Measurements from ENCODE around the gene CEP126. TPM values are rescaled to one million over a fixed set of nuclear protein-coding genes. Genes with fewer than 3 reads are reported as not detected.
"Not testable (repeated sequence)": the region's sequence is repeated elsewhere in the genome, so short reads cannot be mapped to it uniquely, and the experiment has no call there.

The CEP126 gene
- total RNA-seq, 1 donor from 2014 or later, result 2.2 TPM

GRCh38 chr11:101955278-101955677 is 40.5 kb downstream of the CEP126 start:
- H3K27me3 Mint-ChIP-seq (ENCODE audit: insufficient read depth, low read depth), result no peaks in the 10 kb centered on the region

GRCh38 chr11:101955701-101956100 is 40.9 kb downstream of the CEP126 start:
- H4K20me1 ChIP-seq (ENCODE audit: low read depth), result no peaks in the 10 kb centered on the region
- H3K4me1 ChIP-seq, result no peaks in the 10 kb centered on the region
- H3K27me3 Mint-ChIP-seq (ENCODE audit: insufficient read depth, low read depth), result no peaks in the 10 kb centered on the region
- no peak overlapping the region for H3K4me3 Mint-ChIP-seq
- no peaks in the 10 kb centered on the region for H3K79me2 ChIP-seq (ENCODE audit: low read depth)
- H2AFZ ChIP-seq (replicated peaks), result no peak overlapping the region
- DNase-seq (ENCODE audit: low spot score), result no peak
- no peak overlapping the region for H3K4me3 ChIP-seq
- no peak overlapping the region for H3K27ac Mint-ChIP-seq
- H3K4me1 Mint-ChIP-seq, result no peaks in the 10 kb centered on the region
- no peaks in the 10 kb centered on the region for H3K36me3 ChIP-seq
- H3K27me3 ChIP-seq, result no peaks in the 10 kb centered on the region
- no peaks in the 10 kb centered on the region for H3K36me3 Mint-ChIP-seq
- no peak overlapping the region for H3K27ac ChIP-seq
- H3K4me2 ChIP-seq, result no peak overlapping the region
- H3K9me3 Mint-ChIP-seq, result no peaks in the 10 kb centered on the region
- H3F3A ChIP-seq (ENCODE audit: low read depth), result no peaks in the 10 kb centered on the region
- no peak for TF ChIP-seq CTCF (IDR thresholded peaks at IDR 0.05)
- no peak for TF ChIP-seq EZH2phosphoT487 (IDR thresholded peaks at IDR 0.05)
- no peak for TF ChIP-seq EZH2 (IDR thresholded peaks at IDR 0.05)
- no peak overlapping the region for H3K9ac ChIP-seq
- no peaks in the 10 kb centered on the region for H3K9me3 ChIP-seq (ENCODE audit: low read depth)

More at GRCh38 chr11:101955278-101955677, 40.5 kb downstream of the CEP126 start:
- no peaks in the 10 kb centered on the region for H3K4me1 Mint-ChIP-seq
- no peaks in the 10 kb centered on the region for H3K9me3 Mint-ChIP-seq
- no peaks in the 10 kb centered on the region for H4K20me1 ChIP-seq (ENCODE audit: low read depth)
- no peaks in the 10 kb centered on the region for H3K36me3 Mint-ChIP-seq
- no peak overlapping the region for H3K9ac ChIP-seq
- no peak for DNase-seq (ENCODE audit: low spot score)
- H3K9me3 ChIP-seq (ENCODE audit: low read depth), result no peaks in the 10 kb centered on the region
- H3K36me3 ChIP-seq, result no peaks in the 10 kb centered on the region
- no peak overlapping the region for H3K4me2 ChIP-seq
- no peak overlapping the region for H3K4me3 ChIP-seq
- no peak for TF ChIP-seq CTCF (IDR thresholded peaks at IDR 0.05)
- TF ChIP-seq EZH2 (IDR thresholded peaks at IDR 0.05), result no peak
- no peak for TF ChIP-seq EZH2phosphoT487 (IDR thresholded peaks at IDR 0.05)
- H3K27ac Mint-ChIP-seq, result no peak overlapping the region
- H2AFZ ChIP-seq (replicated peaks), result no peak overlapping the region
- H3K4me3 Mint-ChIP-seq, result no peak overlapping the region
- no peaks in the 10 kb centered on the region for H3K79me2 ChIP-seq (ENCODE audit: low read depth)
- no peak overlapping the region for H3K27ac ChIP-seq
- H3F3A ChIP-seq (ENCODE audit: low read depth), result no peaks in the 10 kb centered on the region
- no peaks in the 10 kb centered on the region for H3K4me1 ChIP-seq
- no peaks in the 10 kb centered on the region for H3K27me3 ChIP-seq

- no peak overlapping the region for H3K4me2 ChIP-seq
- no peak for TF ChIP-seq CTCF (IDR thresholded peaks at IDR 0.05)
- TF ChIP-seq EZH2phosphoT487 (IDR thresholded peaks at IDR 0.05), result no peak
- no peak for TF ChIP-seq EZH2 (IDR thresholded peaks at IDR 0.05)
- DNase-seq (ENCODE audit: low spot score), result no peak
- no peak overlapping the region for H3K27ac ChIP-seq
- Mint-ChIP-seq H3K9me3 (no peaks in the 10 kb centered on the region), H3K4me1 (no peaks in the 10 kb centered on the region), H3K4me3 (no peak overlapping the region), H3K27ac (no peak overlapping the region), H3K27me3 (ENCODE audit: insufficient read depth, low read depth) (no peaks in the 10 kb centered on the region), H3K36me3 (no peaks in the 10 kb centered on the region)
- no peak overlapping the region for H3K4me3 ChIP-seq
- no peaks in the 10 kb centered on the region for H3F3A ChIP-seq (ENCODE audit: low read depth)
- H3K27me3 ChIP-seq, result no peaks in the 10 kb centered on the region
- no peak overlapping the region for H3K9ac ChIP-seq
- no peaks in the 10 kb centered on the region for H4K20me1 ChIP-seq (ENCODE audit: low read depth)
- H3K9me3 ChIP-seq (ENCODE audit: low read depth), result no peaks in the 10 kb centered on the region
- no peaks in the 10 kb centered on the region for H3K36me3 ChIP-seq
- no peaks in the 10 kb centered on the region for H3K4me1 ChIP-seq
- H3K79me2 ChIP-seq (ENCODE audit: low read depth), result no peaks in the 10 kb centered on the region
- no peak overlapping the region for H2AFZ ChIP-seq (replicated peaks)
Measured at GRCh38 chr11:101960231-101960630, 45.4 kb downstream of the CEP126 start.

GRCh38 chr11:101964200-101964599 is 49.4 kb downstream of the CEP126 start:
- H3K4me3 Mint-ChIP-seq; H3K36me3 ChIP-seq; H3K36me3 Mint-ChIP-seq; H3K9me3 ChIP-seq (ENCODE audit: low read depth); H3K27ac ChIP-seq; H3K4me1 ChIP-seq; H3K27me3 ChIP-seq; H4K20me1 ChIP-seq (ENCODE audit: low read depth); H3K4me3 ChIP-seq; H3K9me3 Mint-ChIP-seq; H3K79me2 ChIP-seq (ENCODE audit: low read depth); DNase-seq (ENCODE audit: low spot score); H3K27me3 Mint-ChIP-seq (ENCODE audit: insufficient read depth, low read depth); H3K4me1 Mint-ChIP-seq; H3K27ac Mint-ChIP-seq; H2AFZ ChIP-seq (replicated peaks); H3K9ac ChIP-seq; H3K4me2 ChIP-seq; H3F3A ChIP-seq (ENCODE audit: low read depth): not testable (repeated sequence)

Measured in neural progenitor cell (in vitro differentiated cells).